ENCODE data around the gene SGK1. TPM values are rescaled to one million over a fixed set of nuclear protein-coding genes. Genes with fewer than 3 reads are reported as not detected.

The SGK1 gene
- total and polyA plus RNA-seq, 10 of the 15 experiments (the other 5 are each of a cell fraction or from before 2014, with no cell fraction given), result 0.62 to 5.1 (median 2.9) TPM

- ChIA-PET RAD21 (ENCODE audit: unreplicated experiment) (no interaction called here), POLR2A (no interaction called here), SMC1A (ENCODE audit: uncharacterized antibody, unreplicated experiment) (no interaction called here), CTCF (no interaction called here)
- TF ChIP-seq E2F8 (IDR thresholded peaks at IDR 0.05; ENCODE audit: low read depth, partially characterized antibody) (no peak), ATF3 (IDR thresholded peaks at IDR 0.05; ENCODE audit: borderline replicate concordance, extremely low read depth, low read depth, low read length) (no peak), BCLAF1 (IDR thresholded peaks at IDR 0.05) (no peak), SMAD1 (IDR thresholded peaks at IDR 0.05; ENCODE audit: low read depth, partially characterized antibody) (no peak), PAX8 (IDR thresholded peaks at IDR 0.05) (no peak)
- FAIRE-seq (no peak), ATAC-seq (no peak), DNase-seq (ENCODE audit: low read depth, low spot score) (no peak)
- H3K9ac ChIP-seq (ENCODE audit: control insufficient read depth, insufficient read depth, low read length), result no peak overlapping the region
- in situ Hi-C loops (cut with MboI) (no loop called here), intact Hi-C loops (cut with micrococcal nuclease; ENCODE audit: unreplicated experiment) (no loop called here)
- no peaks in the 10 kb centered on the region for H3K9me3 ChIP-seq (replicated peaks; ENCODE audit: control insufficient read depth, insufficient read depth, low read length)
- WGBS (ENCODE audit: insufficient coverage, insufficient replicate concordance, low lambda C conversion rate, missing lambda C conversion rate), result 41% methylated on average over 2 of the region's 2 CpGs
- H3K4me2 ChIP-seq (ENCODE audit: control insufficient read depth, insufficient read depth), result no peak overlapping the region
- H3K4me3 ChIP-seq, result no peak overlapping the region
- H3K4me1 ChIP-seq (ENCODE audit: control insufficient read depth, insufficient read depth, low read length), result no peaks in the 10 kb centered on the region
- H3K27me3 ChIP-seq (replicated peaks in 1 of 2; ENCODE audit: control insufficient read depth in 2 of 2, insufficient read depth in 2 of 2, low read length in 1 of 2), result no peaks in the 10 kb centered on the region
- BruUV-seq (replicated peaks), result no TSS peak
- no peak overlapping the region for H3K27ac ChIP-seq (ENCODE audit: control insufficient read depth, insufficient read depth)
- H3K79me2 ChIP-seq (ENCODE audit: control insufficient read depth, insufficient read depth, low read length), result no peaks in the 10 kb centered on the region
- H4K20me1 ChIP-seq (ENCODE audit: control insufficient read depth, insufficient read depth), result no peaks in the 10 kb centered on the region
- H3K36me3 ChIP-seq (ENCODE audit: control insufficient read depth in 2 of 2, insufficient read depth in 2 of 2, low read length in 1 of 2), result no peaks in the 10 kb centered on the region
- H2AFZ ChIP-seq (ENCODE audit: control insufficient read depth, low read depth, low read length), result no peak overlapping the region
Observed at GRCh38 chr6:134187154-134187553, 130.8 kb downstream of the SGK1 start.
